GM23338 (cell line): Measurements from ENCODE around the gene STN1. TPM values are rescaled to one million over a fixed set of nuclear protein-coding genes. Genes with fewer than 3 reads are reported as not detected.

Experiments used
- ATAC-seq: fragments of 200-7000 bp; cut with Tn5 transposase; 3 replicates; pipeline ENCODE4 v1.9.1; 2020
- DNase-seq: peaks from one replicate; pipeline ENCODE4 v3.0.0-alpha.2; 2015; ENCODE audit warnings: low spot score
- H2AFZ ChIP-seq: fragments of 200-600 bp; sonication (generic); 2 replicates; pipeline ENCODE4 v1.8.0; 2016; ENCODE audit warnings: antibody characterized with exemption, mild to moderate bottlenecking, moderate library complexity
- H3F3A ChIP-seq: fragments of 200-600 bp; sonication (generic); replicated peaks from 2 replicates; pipeline ENCODE4 v1.8.0; 2017; ENCODE audit warnings: antibody characterized with exemption, mixed run types, low read depth
- H3K27ac ChIP-seq: fragments of 200-600 bp; sonication (generic); 2 replicates; pipeline ENCODE4 v1.6.1; 2016; ENCODE audit warnings: low read depth
- H3K27me3 ChIP-seq: fragments of 200-600 bp; sonication (generic); 2 replicates; pipeline ENCODE4 v1.8.0; 2016; ENCODE audit warnings: mild to moderate bottlenecking, mixed run types, moderate library complexity; ENCODE audit not compliant: insufficient read depth
- H3K36me3 ChIP-seq: fragments of 200-600 bp; sonication (generic); 2 replicates; pipeline ENCODE4 v1.8.0; 2016; ENCODE audit warnings: mild to moderate bottlenecking; ENCODE audit not compliant: insufficient read depth
- H3K4me1 ChIP-seq: fragments of 200-600 bp; sonication (generic); 2 replicates; pipeline ENCODE4 v1.8.0; 2016; ENCODE audit warnings: mild to moderate bottlenecking, moderate library complexity; ENCODE audit not compliant: insufficient read depth
- H3K4me2 ChIP-seq: fragments of 200-600 bp; sonication (generic); 2 replicates; pipeline ENCODE4 v1.7.1; 2017; ENCODE audit warnings: mixed run types
- H3K4me3 ChIP-seq: fragments of 200-600 bp; sonication (generic); 2 replicates; pipeline ENCODE4 v1.6.1; 2016; ENCODE audit warnings: mixed run types
- H3K79me2 ChIP-seq: fragments of 200-600 bp; sonication (generic); replicated peaks from 2 replicates; pipeline ENCODE4 v1.8.0; 2017; ENCODE audit warnings: mild to moderate bottlenecking; ENCODE audit not compliant: insufficient read depth
- H3K9me2 ChIP-seq: fragments of 200-600 bp; sonication (generic); 2 replicates; pipeline ENCODE4 v1.8.0; 2017; ENCODE audit not compliant: insufficient read depth
- H4K20me1 ChIP-seq: fragments of 200-600 bp; sonication (generic); replicated peaks from 2 replicates; pipeline ENCODE4 v1.8.0; 2017; ENCODE audit warnings: mild to moderate bottlenecking; ENCODE audit not compliant: insufficient read depth
- H3K27ac Mint-ChIP-seq: 2 replicates; pipeline ENCODE4 v1.8.0; 2020; ENCODE audit warnings: inconsistent platforms, mild to moderate bottlenecking, moderate library complexity, mixed read lengths
- H3K27me3 Mint-ChIP-seq: 3 replicates; pipeline ENCODE4 v1.8.0; 2022; ENCODE audit warnings: low read depth, mild to moderate bottlenecking, moderate library complexity, mixed read lengths, inconsistent platforms; ENCODE audit not compliant: insufficient read depth, poor library complexity
- H3K36me3 Mint-ChIP-seq: 3 replicates; pipeline ENCODE4 v1.8.0; 2021; ENCODE audit warnings: low read depth, mild to moderate bottlenecking, inconsistent platforms, moderate library complexity, mixed read lengths
- H3K4me1 Mint-ChIP-seq: 3 replicates; pipeline ENCODE4 v1.8.0; 2020; ENCODE audit warnings: mild to moderate bottlenecking, inconsistent platforms, mixed read lengths
- H3K4me3 Mint-ChIP-seq: 3 replicates; pipeline ENCODE4 v1.8.0; 2021; ENCODE audit warnings: moderate library complexity, mild to moderate bottlenecking, inconsistent platforms, mixed read lengths
- H3K9me3 Mint-ChIP-seq: 3 replicates; pipeline ENCODE4 v1.8.0; 2020; ENCODE audit warnings: moderate library complexity, mild to moderate bottlenecking, inconsistent platforms, mixed read lengths
- CREB1 ChIP-seq: fragments of 250-450 bp; sonication (Bioruptor Pico); IDR thresholded peaks from 2 replicates; pipeline ENCODE4 v1.5.0; 2020; ENCODE audit warnings: low read depth, mild to moderate bottlenecking, moderate library complexity
- CTCF ChIP-seq, 2 experiments: fragments of 200-600 bp in 1 of 2; sonication (generic) in 1 of 2; conservative IDR thresholded peaks; 2 replicates each; pipeline versions ENCODE4 v1.5.1 to v1.6.1; 2016 to 2017; ENCODE audit warnings: antibody characterized with exemption in 2 of 2, low read depth in 2 of 2, mild to moderate bottlenecking in 2 of 2, moderate library complexity in 1 of 2
- ETS1 ChIP-seq: IDR thresholded peaks from 2 replicates; pipeline ENCODE4 v1.6.1; 2016; ENCODE audit warnings: antibody characterized with exemption
- EZH2 ChIP-seq: fragments of 200-600 bp; sonication (generic); IDR thresholded peaks from one replicate; pipeline ENCODE4 v1.8.0; 2017; ENCODE audit warnings: antibody characterized with exemption, mild to moderate bottlenecking, low read depth; ENCODE audit not compliant: unreplicated experiment
- EZH2phosphoT487 ChIP-seq: fragments of 200-600 bp; sonication (generic); IDR thresholded peaks from one replicate; pipeline ENCODE4 v1.8.1; 2018; ENCODE audit warnings: antibody characterized with exemption; ENCODE audit not compliant: unreplicated experiment
- JUNB ChIP-seq: IDR thresholded peaks from one replicate; pipeline ENCODE4 v1.6.1; 2016; ENCODE audit warnings: antibody characterized with exemption; ENCODE audit not compliant: unreplicated experiment
- NANOG ChIP-seq: IDR thresholded peaks from 2 replicates; pipeline ENCODE4 v1.6.1; 2016; ENCODE audit warnings: antibody characterized with exemption, borderline replicate concordance
- POLR2AphosphoS5 ChIP-seq: IDR thresholded peaks from 2 replicates; pipeline ENCODE4 v1.6.1; 2016; ENCODE audit warnings: antibody characterized with exemption, low read depth
- REST ChIP-seq: IDR thresholded peaks from one replicate; pipeline ENCODE4 v1.6.1; 2018; ENCODE audit warnings: antibody characterized with exemption; ENCODE audit not compliant: unreplicated experiment
- STAT1 ChIP-seq: IDR thresholded peaks from one replicate; pipeline ENCODE4 v1.6.1; 2016; ENCODE audit warnings: antibody characterized with exemption; ENCODE audit not compliant: unreplicated experiment
- ZNF114 ChIP-seq: fragments of 250-450 bp; sonication (Bioruptor Pico); IDR thresholded peaks from 2 replicates; pipeline ENCODE4 v1.5.0; 2020; ENCODE audit warnings: mild to moderate bottlenecking, moderate library complexity
- ZNF331 ChIP-seq: fragments of 250-450 bp; sonication (Bioruptor Pico); IDR thresholded peaks from 2 replicates; pipeline ENCODE4 v1.5.0; 2020; ENCODE audit warnings: low read depth, mild to moderate bottlenecking, moderate library complexity
- ZNF462 ChIP-seq: fragments of 250-450 bp; sonication (Bioruptor Pico); IDR thresholded peaks from 2 replicates; pipeline ENCODE4 v1.5.0; 2020; ENCODE audit warnings: mild to moderate bottlenecking, moderate library complexity
- polyA plus RNA-seq: library from polyadenylated mRNA; unstranded; fragments of >200 nt; fragmentation: Nextera tagmentation; extraction: Ambion mirVana; gene quantifications from 2 replicates; pipeline ENCODE4 v1.2.1, GENCODE V29; 2016
- total RNA-seq: library from RNA; depleted of rRNA; stranded (reverse); fragments of >200 nt; shearing (Covaris generic); gene quantifications from 2 replicates; pipeline ENCODE4 v1.2.3, GENCODE V29; 2014

STN1 gene
- total and polyA plus RNA-seq, 2 experiments from 2014 or later, result 7.2 to 11.3 TPM

- Mint-ChIP-seq H3K4me3 (no peak overlapping the region), H3K4me1 (peaks cover 14% of the 10 kb centered on the region), H3K9me3 (no peaks in the 10 kb centered on the region; the same call in 2 of the 3 replicates), H3K36me3 (no peaks in the 10 kb centered on the region), H3K27me3 (no peaks in the 10 kb centered on the region), H3K27ac (no peak overlapping the region)
- Histone ChIP-seq H3K9me2 (no peaks in the 10 kb centered on the region), H3F3A (no peaks in the 10 kb centered on the region), H3K79me2 (no peaks in the 10 kb centered on the region), H3K27ac (no peak overlapping the region), H3K36me3 (no peaks in the 10 kb centered on the region), H3K4me2 (no peak overlapping the region), H3K4me1 (peaks cover 13% of the 10 kb centered on the region), H3K4me3 (no peak overlapping the region), H2AFZ (no peak overlapping the region; the same call in 1 of the 2 replicates), H3K27me3 (no peaks in the 10 kb centered on the region), H4K20me1 (no peaks in the 10 kb centered on the region)
- TF ChIP-seq ZNF114 (CRISPR knock-in tag) (no peak), ETS1 (no peak), EZH2 (no peak), NANOG (no peak), POLR2AphosphoS5 (no peak), EZH2phosphoT487 (no peak), CTCF (conservative IDR thresholded peaks at IDR 0.05; ENCODE audit: low read depth in 2 of 2) (no peak), JUNB (no peak), ZNF462 (CRISPR knock-in tag) (no peak), REST (no peak), ZNF331 (CRISPR knock-in tag) (no peak), STAT1 (no peak), CREB1 (CRISPR knock-in tag) (no peak)
- no peak for DNase-seq
- ATAC-seq, result no peak
Observed at GRCh38 chr10:103933557-103934121, 15.7 kb upstream of the STN1 start.
